Astrocyte of the cerebellum (primary cell): ENCODE results near the gene HSD3B1.

Experiments used
- DNase-seq: peaks from one replicate; pipeline ENCODE4 v3.0.0-alpha.2; 2011; ENCODE audit warnings: low read depth
- H3K4me3 ChIP-seq: 2 replicates; pipeline ENCODE4 v1.5.1; 2011; ENCODE audit warnings: mild to moderate bottlenecking, low read depth, low read length, moderate library complexity
- in situ Hi-C: cut with HindIII; loops from 2 replicates; pipeline ENCODE4 v1.10.0; 2017; ENCODE audit warnings: low sequenced_read_pairs
- TF ChIP-seq, protein P1 (sequence below): IDR thresholded peaks from 2 replicates; pipeline ENCODE4 v1.5.1; 2012; ENCODE audit warnings: low read length, low read depth, moderate library complexity, mild to moderate bottlenecking; ENCODE audit errors: missing control alignments

The HSD3B1 gene

DNA sequence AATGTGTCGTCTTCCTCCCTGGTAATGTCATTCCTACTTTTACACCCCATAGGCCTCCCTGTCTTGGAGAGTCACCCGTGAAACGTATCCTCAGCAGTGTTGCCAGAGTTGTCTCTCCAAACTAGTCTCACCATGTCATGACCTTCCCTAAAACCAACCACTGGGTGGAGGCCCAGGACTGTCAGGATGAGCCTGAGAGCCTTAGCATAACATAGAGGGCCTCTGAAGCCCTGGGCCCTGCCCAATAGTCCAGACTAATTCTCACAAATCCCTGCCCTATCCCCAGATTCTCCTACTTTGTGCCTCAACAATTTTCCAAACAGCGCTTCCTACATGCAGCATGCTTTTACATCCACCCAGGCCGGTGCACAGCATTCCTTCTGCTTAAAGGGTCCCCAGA lies 29.3 kb upstream of the HSD3B1 start:
- in situ Hi-C loops: no loop called here
- TF ChIP-seq, protein P1, sequence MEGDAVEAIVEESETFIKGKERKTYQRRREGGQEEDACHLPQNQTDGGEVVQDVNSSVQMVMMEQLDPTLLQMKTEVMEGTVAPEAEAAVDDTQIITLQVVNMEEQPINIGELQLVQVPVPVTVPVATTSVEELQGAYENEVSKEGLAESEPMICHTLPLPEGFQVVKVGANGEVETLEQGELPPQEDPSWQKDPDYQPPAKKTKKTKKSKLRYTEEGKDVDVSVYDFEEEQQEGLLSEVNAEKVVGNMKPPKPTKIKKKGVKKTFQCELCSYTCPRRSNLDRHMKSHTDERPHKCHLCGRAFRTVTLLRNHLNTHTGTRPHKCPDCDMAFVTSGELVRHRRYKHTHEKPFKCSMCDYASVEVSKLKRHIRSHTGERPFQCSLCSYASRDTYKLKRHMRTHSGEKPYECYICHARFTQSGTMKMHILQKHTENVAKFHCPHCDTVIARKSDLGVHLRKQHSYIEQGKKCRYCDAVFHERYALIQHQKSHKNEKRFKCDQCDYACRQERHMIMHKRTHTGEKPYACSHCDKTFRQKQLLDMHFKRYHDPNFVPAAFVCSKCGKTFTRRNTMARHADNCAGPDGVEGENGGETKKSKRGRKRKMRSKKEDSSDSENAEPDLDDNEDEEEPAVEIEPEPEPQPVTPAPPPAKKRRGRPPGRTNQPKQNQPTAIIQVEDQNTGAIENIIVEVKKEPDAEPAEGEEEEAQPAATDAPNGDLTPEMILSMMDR: no peak
- no peak overlapping the region for H3K4me3 ChIP-seq
- DNase-seq: no peak

DNA sequence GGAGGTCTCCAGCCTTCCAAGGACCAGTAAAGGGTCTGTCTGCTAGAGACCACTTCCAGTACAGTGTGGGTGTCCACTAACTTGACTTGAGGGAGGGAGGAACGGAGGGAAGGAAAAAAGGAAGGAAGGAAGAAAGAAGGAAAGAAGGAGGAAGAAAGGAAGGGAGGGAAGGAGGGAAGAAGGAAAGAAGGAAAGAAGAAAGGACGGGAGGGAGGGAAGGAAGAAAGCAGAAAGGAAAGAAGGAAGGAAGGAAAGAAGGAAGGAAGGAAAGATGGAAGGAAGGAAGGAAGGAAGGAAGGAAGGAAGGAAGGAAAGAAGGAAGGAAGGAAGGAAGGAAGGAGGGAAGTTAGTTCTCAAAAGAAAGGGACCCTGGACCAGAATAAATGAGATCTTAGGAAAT lies 26.8 kb upstream of the HSD3B1 start:
- DNase-seq: no peak
- TF ChIP-seq, protein P1: no peak
- H3K4me3 ChIP-seq: no peak overlapping the region
- in situ Hi-C loops: no loop called here

DNA sequence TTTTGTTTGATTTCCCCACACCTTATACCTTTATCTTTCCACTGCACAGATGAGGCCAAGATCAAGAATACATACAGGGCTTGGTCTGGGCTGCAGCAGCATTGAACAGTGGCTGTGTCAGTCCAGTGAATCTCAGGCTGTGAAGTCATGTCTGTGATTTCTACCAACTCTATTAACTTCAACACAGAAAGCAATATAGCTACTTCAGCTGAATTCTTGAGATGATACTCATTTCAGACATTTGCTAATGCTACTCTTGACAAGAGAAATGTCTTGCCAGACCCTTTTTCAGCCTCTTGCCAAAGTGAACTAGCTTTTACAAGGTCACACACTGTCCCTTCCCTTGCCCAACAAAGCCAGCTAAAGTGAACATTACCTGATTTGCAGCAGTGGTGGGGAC lies 25.1 kb upstream of the HSD3B1 start:
- no peak overlapping the region for H3K4me3 ChIP-seq
- in situ Hi-C loops: no loop called here
- no peak for DNase-seq
- TF ChIP-seq, protein P1: no peak

DNA sequence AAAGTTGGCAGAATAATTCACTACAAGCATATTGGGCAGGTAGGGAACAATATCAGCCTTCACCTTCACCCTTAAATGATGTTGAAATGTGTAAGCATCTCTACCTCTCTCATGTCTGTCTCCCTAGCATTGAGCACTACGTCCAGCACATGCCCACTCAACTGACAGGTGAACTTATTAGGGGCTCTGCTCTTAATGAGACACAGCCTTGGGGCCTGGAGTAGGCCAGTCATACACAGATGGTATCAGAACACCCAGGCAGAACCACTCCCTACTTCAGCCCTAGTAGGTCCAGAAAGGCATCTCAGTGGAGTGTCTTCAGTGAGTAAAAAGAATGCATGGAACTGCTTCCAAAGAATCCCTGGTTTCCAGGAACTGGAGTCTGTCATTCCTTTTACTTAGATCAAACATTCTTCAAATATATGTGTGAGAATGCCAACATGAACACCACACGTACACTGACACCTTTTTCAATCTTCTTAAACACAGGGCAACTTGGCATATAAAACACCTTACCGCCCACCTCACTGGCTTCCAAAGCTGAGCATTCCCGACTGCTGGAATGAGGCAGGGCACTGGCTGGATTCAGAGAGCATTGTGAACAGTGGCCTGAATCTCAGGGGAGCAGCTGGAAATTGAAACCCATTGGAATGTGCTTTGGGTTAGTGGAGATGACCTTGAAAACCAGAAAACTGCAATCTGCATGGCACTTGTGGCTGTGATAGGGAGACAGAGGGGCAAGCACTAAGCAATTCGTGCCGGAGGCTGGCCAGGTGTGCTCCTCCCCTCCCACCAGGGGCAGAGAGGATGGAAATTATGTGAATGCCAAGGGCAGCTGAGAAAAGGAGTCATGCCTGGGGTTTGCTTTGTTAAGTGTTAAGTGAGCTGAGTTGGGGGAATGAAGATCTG lies 24.2 kb upstream of the HSD3B1 start:
- no peak overlapping the region for H3K4me3 ChIP-seq
- in situ Hi-C loops: no loop called here
- TF ChIP-seq, protein P1: no peak
- DNase-seq: no peak

DNA sequence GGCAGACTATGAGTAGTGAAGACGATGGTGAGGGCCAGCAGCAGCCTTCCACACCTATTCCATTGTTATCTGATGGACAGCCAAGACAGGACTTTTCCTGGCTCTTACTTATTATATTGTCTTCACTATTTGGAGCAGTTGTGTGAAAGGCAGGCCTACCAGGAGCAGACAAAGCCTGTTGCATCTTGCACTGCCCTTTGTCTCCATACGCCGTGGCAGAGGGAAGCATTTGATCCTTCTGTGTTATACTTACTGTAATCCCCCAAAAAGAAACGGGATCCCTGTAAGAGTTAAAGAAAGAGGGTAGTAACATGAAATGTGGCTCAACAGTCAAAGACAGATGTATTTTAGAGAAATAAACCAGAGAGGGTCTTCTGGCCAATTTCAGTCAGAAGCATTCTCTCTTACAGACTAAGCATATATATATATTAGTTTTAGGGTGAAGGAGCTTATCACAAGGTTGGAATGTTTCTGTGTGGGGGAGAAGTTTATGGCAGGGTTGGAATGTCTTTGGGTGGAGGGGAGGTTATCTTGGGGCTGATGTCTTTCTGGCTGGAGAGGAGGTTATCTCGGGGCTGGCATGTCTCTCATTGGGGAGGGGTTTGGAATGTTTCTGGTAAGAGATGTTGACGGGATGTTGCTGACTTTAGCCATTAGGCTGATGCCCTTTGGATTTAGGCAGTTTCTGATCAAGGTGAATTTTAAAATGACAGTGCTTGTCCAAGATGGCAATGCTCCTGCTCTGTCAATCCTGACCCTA lies 23.4 kb upstream of the HSD3B1 start:
- DNase-seq: no peak
- TF ChIP-seq, protein P1: no peak
- no peak overlapping the region for H3K4me3 ChIP-seq
- in situ Hi-C loops: no loop called here

DNA sequence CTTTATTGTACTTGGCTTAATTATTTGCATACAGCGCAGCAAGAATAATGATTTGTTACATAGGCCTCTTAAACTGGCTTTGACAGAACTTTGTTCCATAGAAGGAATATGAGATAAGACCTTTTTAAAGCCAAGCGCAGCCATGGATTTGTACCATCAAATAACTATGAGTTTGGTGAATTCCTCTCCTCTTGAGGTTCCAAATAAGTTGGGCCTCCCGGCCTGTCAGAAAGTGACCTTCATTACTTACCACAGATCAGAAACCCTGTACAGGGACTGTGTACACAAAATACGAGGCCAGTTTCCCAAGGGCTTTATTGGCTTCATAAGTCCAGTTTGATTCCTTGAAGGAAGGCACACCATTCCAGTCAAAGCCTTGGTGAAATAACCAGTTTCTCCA lies 21.8 kb upstream of the HSD3B1 start:
- TF ChIP-seq, protein P1: no peak
- no peak overlapping the region for H3K4me3 ChIP-seq
- in situ Hi-C loops: no loop called here

More for the DNA sequence above, 21.8 kb upstream of the HSD3B1 start:
- no peak for DNase-seq
